Adrenal gland (tissue), 12 donors: Measurements from ENCODE around the gene PPP3R2. TPM values are rescaled to one million over a fixed set of nuclear protein-coding genes. Genes with fewer than 3 reads are reported as not detected.

Experiments used
- DNase-seq, 7 donors: peaks; one replicate each; pipeline ENCODE4 v3.0.0-alpha.2; 2019 to 2020
- H3K27ac ChIP-seq, 5 donors: fragments of 200-600 bp; sonication (generic) in 4 of 5; 1 replicate in 3 of 5; 2 replicates in 2 of 5; pipeline versions ENCODE4 v1.5.1 to v1.8.0; 2016 to 2020; ENCODE audit warnings: mild to moderate bottlenecking in 1 of 5
- H3K27me3 ChIP-seq: fragments of 200-600 bp; 2 replicates; pipeline ENCODE4 v1.8.0; 2021
- H3K36me3 ChIP-seq, 2 donors: fragments of 200-600 bp; replicated peaks in 1 of 2; 1 replicate in 1 of 2; 2 replicates in 1 of 2; pipeline versions ENCODE4 v1.5.1 to v1.8.0; 2018 to 2022
- H3K4me1 ChIP-seq, 2 donors: fragments of 200-600 bp; replicated peaks in 1 of 2; 1 replicate in 1 of 2; 2 replicates in 1 of 2; pipeline versions ENCODE4 v1.5.1 to v1.8.0; 2018 to 2021
- H3K4me3 ChIP-seq, 4 donors: fragments of 200-600 bp; sonication (generic) in 3 of 4; one replicate each; pipeline ENCODE4 v1.5.1; 2016 to 2018
- H3K9me3 ChIP-seq, 3 donors: fragments of 200-600 bp; sonication (generic) in 1 of 3; replicated peaks in 1 of 3; 1 replicate in 2 of 3; 2 replicates in 1 of 3; pipeline versions ENCODE4 v1.5.1 to v1.8.0; 2016 to 2021
- POLR2A ChIP-seq, 2 donors: fragments of 450-650 bp; IDR thresholded peaks; one replicate each; pipeline ENCODE4 v1.6.1; 2017; ENCODE audit warnings: antibody characterized with exemption in 2 of 2, mild to moderate bottlenecking in 2 of 2, moderate library complexity in 1 of 2
- WGBS, 4 donors: extraction: QIAGEN DNeasy Blood & Tissue Kit in 2 of 4; methylation state at CpG; one replicate each; pipeline versions ENCODE4 v1.1.5 to v1.1.7; 2013 to 2017; 5-methylcytosine and 5-hydroxymethylcytosine counted together
- intact Hi-C, 2 donors: fragments of 100-400 bp; cut with DNase I; formaldehyde crosslinking; loops; one replicate each; pipeline versions ENCODE4 v1.14.1 to v1.15.0; 2022 to 2023
- polyA plus RNA-seq, 3 donors: library from polyadenylated mRNA; stranded (reverse); fragments of 200-250 nt in 2 of 3; fragments of 350-450 nt in 1 of 3; fragmentation: Illumina TruSeq in 1 of 3; extraction: RNeasy Lipid Tissue Mini Kit (QIAGEN cat#74804) in 1 of 3; gene quantifications; one replicate each; pipeline ENCODE4 v1.2.3, GENCODE V29; 2013 to 2014
- total RNA-seq, 9 donors: library from RNA; depleted of rRNA in 4 of 9; stranded (reverse); fragments of >200 nt in 4 of 9; fragments of 120-200 nt in 1 of 9; fragmentation: NEBNext Ultra II Directional in 1 of 9; extraction: Animal tissue kit (Norgen Biotek cat#: 25700) in 1 of 9; gene quantifications; one replicate each; pipeline versions ENCODE4 v1.1.0 to v1.2.4, GENCODE V29; 2013 to 2023
- TF ChIP-seq, protein P1 (sequence below), 6 experiments: fragments of 450-650 bp in 4 of 6; fragments of 200-600 bp in 2 of 6; sonication (generic) in 1 of 6; IDR thresholded peaks; 1 replicate in 5 of 6; 2 replicates in 1 of 6; pipeline versions ENCODE4 v1.5.1 to v1.8.0; 2016 to 2021; ENCODE audit warnings: antibody characterized with exemption in 6 of 6, mild to moderate bottlenecking in 2 of 6, moderate library complexity in 1 of 6
- donor health status: healthy with polysubstance abuse.
- donor health status: Bipolar disorder and iron deficiency.
- donor health status: DM: yes; HTN: yes; CAD: no.
- donor health status: DM: no; HTN: no; CAD: no.
- donor health status: DM: no; HTN: no; CAD: no.
- donor health status: DM: yes; HTN: yes; CAD: no.

Gene PPP3R2
- total and polyA plus RNA-seq, 12 donors = 0.06 TPM; not detected in 11

DNA sequence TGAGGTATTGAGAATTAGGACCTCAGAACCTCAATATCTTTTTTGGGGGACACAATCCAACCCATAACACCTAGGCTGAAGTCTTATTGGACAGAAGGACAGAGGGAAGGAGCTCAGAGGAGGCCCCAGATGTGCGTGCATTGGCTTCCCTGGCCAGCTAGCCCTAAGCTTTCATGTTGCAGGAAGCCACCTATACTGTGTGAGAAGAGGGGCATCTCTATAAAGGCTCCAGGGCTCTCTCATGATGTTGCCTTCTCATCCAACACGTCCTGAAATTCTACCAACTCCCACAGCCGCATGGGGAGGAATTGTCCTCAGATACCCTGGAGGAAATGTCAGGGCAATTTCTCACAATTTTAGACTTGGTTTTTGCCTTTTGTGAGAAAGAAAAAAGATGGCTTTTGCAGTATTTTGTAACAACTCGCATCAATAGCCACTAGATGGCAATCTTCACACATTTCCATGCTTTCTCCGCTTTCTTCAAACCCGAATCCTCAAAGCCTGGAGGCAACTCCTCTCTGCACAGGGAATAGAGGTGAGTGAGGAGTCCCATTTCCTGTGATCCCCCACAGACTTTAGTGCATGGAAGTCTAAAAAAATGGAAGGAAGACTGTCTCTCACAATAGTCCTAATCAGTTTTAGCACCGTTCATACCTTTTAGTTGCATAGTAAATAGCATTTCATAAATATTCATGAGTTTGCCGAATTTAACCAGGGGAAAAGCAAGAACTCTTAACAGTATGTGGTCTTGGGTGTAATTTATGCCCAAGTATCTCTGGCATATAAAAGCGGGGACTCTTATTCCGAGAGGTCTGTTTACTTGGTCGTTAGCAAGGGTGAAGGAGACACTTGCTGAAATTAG lies 7.4 kb upstream of the PPP3R2 start:
- Histone ChIP-seq H3K27ac (no peak overlapping the region), H3K27me3 (no peaks in the 10 kb centered on the region), H3K9me3 (no peaks in the 10 kb centered on the region), H3K4me3 (no peak overlapping the region), H3K36me3 (no peaks in the 10 kb centered on the region), H3K4me1 (no peaks in the 10 kb centered on the region)
- WGBS, 4 donors = 13 to 23% (median 19%) methylated on average over 11 of the region's 11 CpGs
- intact Hi-C loops = no loop called here
- DNase-seq = peak in 6 of 7 donors; percentile 18 to 32 (median 23)
- TF ChIP-seq, protein P1, sequence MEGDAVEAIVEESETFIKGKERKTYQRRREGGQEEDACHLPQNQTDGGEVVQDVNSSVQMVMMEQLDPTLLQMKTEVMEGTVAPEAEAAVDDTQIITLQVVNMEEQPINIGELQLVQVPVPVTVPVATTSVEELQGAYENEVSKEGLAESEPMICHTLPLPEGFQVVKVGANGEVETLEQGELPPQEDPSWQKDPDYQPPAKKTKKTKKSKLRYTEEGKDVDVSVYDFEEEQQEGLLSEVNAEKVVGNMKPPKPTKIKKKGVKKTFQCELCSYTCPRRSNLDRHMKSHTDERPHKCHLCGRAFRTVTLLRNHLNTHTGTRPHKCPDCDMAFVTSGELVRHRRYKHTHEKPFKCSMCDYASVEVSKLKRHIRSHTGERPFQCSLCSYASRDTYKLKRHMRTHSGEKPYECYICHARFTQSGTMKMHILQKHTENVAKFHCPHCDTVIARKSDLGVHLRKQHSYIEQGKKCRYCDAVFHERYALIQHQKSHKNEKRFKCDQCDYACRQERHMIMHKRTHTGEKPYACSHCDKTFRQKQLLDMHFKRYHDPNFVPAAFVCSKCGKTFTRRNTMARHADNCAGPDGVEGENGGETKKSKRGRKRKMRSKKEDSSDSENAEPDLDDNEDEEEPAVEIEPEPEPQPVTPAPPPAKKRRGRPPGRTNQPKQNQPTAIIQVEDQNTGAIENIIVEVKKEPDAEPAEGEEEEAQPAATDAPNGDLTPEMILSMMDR (IDR thresholded peaks at IDR 0.05) = peak; percentile 50 to 66 (median 58)
- TF ChIP-seq POLR2A (IDR thresholded peaks at IDR 0.05) = no peak

DNA sequence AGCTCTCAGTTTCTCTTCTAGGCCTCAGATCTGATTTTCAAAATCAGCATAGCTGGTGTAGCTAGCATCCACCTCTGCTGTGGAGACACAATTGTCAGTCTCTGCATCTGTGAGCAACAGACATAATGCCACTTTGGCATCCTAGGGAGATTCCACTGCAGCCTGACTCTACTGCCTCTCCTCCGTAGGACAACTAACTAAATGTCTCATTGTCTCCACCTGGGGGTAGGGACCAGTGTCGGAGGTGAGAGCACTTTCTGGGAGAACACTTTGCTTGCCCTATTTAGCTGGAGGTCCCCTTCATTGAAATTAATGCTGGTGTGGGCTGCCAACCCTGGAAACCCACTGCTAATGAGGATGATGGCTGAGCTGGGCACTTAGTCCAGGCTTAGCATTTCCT lies 1.4 kb downstream of the PPP3R2 start:
- no peaks in the 10 kb centered on the region for H3K27me3 ChIP-seq
- no peaks in the 10 kb centered on the region for H3K9me3 ChIP-seq
- WGBS, 4 donors = 64 to 85% (median 79%) methylated on average over 2 of the region's 2 CpGs
- no peaks in the 10 kb centered on the region for H3K4me1 ChIP-seq
- no peak overlapping the region for H3K27ac ChIP-seq
- TF ChIP-seq POLR2A (IDR thresholded peaks at IDR 0.05) = no peak
- TF ChIP-seq, protein P1 (IDR thresholded peaks at IDR 0.05) = no peak
- DNase-seq = no peak
- intact Hi-C loops = no loop called here
- no peaks in the 10 kb centered on the region for H3K36me3 ChIP-seq
- no peak overlapping the region for H3K4me3 ChIP-seq

DNA sequence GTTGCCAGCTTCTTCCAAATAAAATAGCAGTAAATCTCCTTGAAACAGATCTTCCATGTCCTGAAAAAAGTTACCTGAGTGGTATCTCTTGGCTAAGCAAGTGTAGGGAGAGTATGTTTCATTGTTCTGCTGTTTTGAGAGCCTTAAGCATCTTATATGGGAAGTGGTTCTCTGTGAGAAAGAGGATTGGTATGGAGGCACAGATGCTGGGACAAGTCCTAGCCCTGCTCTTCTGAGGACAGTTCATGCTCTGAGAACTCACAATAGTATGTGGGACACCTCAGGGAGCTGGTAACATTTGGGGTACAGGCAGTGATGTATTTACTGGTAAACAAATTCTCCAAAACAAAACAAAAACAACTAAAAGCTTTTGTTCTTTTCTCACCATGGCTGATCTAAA lies 2.0 kb downstream of the PPP3R2 start:
- H3K4me1 ChIP-seq = no peaks in the 10 kb centered on the region
- no peaks in the 10 kb centered on the region for H3K9me3 ChIP-seq
- no peaks in the 10 kb centered on the region for H3K36me3 ChIP-seq
- intact Hi-C loops = no loop called here
- no peak for DNase-seq
- no peaks in the 10 kb centered on the region for H3K27me3 ChIP-seq
- no peak overlapping the region for H3K27ac ChIP-seq
- TF ChIP-seq, protein P1 (IDR thresholded peaks at IDR 0.05) = no peak
- no peak for TF ChIP-seq POLR2A (IDR thresholded peaks at IDR 0.05)
- no peak overlapping the region for H3K4me3 ChIP-seq

DNA sequence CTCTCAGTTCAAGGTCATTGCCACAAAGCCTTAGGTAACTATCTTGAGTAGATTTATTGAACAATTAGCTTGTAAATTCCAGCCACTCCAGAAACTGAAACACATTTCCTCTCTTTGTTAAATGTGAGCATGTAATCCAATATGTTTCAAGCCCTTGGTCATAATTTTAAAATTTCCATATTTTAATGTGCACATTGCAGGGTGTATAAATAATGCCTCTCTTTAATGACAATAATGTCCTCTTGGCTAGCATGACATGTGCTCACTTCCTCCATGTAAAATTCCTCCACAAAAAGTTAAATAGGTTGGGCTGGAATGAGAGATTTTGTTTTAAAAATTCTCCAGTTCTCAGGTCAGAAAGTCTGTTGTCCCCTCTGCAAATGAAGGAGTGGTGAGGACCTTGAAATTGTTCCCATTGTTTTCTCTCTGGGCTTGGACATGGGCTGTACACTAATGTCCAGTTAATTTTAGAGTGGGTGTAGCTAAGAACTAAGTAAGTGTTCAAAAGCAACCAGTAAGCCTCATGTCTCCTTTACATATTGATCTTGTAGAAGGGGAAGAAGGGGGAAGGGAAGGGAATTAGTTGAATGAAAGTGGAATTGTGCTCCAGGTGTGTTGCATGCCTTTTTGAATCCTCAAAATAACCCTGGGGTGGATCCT lies 2.9 kb downstream of the PPP3R2 start:
- intact Hi-C loops = no loop called here
- no peak for DNase-seq
- no peak overlapping the region for H3K27ac ChIP-seq
- H3K9me3 ChIP-seq = no peaks in the 10 kb centered on the region
- H3K4me3 ChIP-seq = no peak overlapping the region
- no peak for TF ChIP-seq POLR2A (IDR thresholded peaks at IDR 0.05)
- TF ChIP-seq, protein P1 (IDR thresholded peaks at IDR 0.05) = no peak
- H3K4me1 ChIP-seq = no peaks in the 10 kb centered on the region
- no peaks in the 10 kb centered on the region for H3K36me3 ChIP-seq
- H3K27me3 ChIP-seq = no peaks in the 10 kb centered on the region
